MM.1S (cell line): Measurements from ENCODE around the gene RABGEF1.

Experiments used
- CTCF ChIP-seq: fragments of 300-600 bp; sonication (generic); IDR thresholded peaks from 2 replicates; pipeline ENCODE4 v1.5.1; 2016; ENCODE audit warnings: antibody characterized with exemption, low read length, mixed read lengths
- EZH2 ChIP-seq: fragments of 300-600 bp; sonication (generic); optimal IDR thresholded peaks from 2 replicates; pipeline ENCODE3; 2017; ENCODE audit warnings: low read depth, mild to moderate bottlenecking, antibody characterized with exemption, low read length, mixed read lengths

GRCh38 chr7:66739953-66740301 lies 606 bp upstream of the RABGEF1 start:
- no peak for TF ChIP-seq EZH2
- TF ChIP-seq CTCF: no peak
